NOMO-1 treated with DMSO at 0.1 percent for 48 hours (cell line): ENCODE data around the gene CROCC.
"Not testable (repeated sequence)": the region's sequence is repeated elsewhere in the genome, so short reads cannot be mapped to it uniquely, and the experiment has no call there.

Experiments used
- DNase-seq: peaks from one replicate; lab custom pipeline; 2025; ENCODE audit not compliant: unreplicated experiment; lab: John Stamatoyannopoulos, UW

CROCC gene

DNA sequence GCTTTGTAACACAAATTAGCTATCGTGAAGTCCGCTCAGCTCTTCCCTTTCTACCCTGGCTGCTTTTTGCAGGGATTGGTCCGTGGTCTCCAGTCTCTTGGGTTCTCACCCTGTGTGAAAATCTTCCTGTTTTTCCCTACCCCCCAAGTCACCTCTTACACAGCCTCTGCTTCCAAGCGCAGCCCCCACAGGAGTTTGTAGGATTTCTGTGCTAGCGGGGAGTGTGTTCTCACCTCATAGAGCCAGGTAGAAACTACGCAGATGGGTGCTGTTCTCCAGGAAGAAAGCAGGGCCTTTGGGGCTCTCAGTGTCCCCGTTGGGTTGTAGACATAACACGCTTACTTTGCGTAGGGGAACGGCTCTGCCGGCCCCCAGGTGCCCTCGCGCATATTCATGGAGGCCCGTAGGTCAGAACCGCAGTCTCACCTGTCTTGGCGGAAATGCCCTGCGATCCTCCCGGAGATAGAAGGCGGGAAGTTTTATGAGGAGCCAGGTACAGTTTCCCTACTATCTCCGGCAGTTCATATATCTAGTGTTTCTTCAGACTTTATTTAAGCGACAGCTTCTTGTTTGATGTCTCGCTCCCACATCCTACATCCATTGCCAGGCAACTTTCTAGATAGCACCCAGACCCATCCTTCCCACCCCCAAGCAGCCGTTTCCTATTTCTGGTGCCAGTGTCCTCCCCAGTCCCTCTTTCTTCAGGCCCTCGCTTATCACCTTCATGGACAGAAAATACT lies 25.2 kb upstream of the CROCC start:
- peak; percentile 50 for DNase-seq

DNA sequence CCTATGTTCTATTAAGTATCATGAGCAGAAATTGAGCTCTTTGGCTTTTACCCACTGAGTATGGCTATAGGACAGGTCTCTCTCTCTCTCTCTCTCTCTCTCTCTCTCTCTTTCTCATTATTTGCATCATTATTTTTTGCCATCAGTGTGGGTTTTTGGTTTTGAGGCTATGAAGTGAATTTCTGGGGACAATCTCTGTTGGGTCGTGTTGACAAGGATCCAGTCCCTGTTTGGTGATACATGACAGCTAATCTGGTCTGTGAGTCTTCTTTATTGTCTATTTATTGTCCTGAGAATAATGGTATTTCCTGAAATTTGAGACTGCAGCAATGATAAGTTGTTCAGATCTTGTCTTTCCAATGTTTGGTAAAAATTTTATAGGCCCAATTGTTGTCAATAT lies 24.1 kb upstream of the CROCC start:
- not testable (repeated sequence) for DNase-seq

DNA sequence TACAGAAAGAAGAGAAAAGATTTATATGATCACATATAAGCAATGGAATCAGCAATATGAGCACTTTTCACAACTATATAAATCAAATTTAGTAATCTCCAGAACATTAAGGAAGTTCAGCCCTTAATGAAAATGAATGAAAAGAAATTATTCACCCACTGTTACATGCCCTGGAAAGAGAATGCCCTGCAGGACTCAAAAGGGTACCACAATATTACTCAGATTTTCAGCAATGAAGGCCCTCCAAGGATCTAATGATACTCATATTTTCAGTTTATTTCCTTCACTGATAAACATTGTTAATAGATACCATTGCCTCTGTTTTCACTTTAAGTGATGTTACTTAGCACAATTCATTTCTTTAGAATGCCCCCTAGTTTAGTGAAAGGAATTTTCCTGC lies 23.4 kb upstream of the CROCC start:
- not testable (repeated sequence) for DNase-seq

DNA sequence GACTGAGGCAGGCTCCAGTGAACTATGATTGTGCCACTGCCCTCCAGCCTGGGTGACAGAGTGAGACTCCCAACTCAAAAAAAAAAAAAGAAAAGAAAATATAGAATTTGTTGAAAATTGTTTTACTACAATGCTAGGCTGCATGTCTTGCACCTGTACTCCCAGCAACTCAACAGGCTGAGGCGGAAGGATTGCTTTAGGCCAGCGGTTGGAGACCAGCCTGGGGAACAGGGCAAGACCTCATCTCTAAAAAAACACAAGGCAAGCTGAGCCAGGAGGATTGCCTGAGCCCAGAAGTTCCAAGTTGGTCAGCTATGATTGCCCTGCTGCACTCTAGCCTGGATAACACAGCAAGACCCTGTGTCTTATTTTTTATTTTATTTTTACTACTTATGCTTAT lies 22.7 kb upstream of the CROCC start:
- DNase-seq: not testable (repeated sequence)

DNA sequence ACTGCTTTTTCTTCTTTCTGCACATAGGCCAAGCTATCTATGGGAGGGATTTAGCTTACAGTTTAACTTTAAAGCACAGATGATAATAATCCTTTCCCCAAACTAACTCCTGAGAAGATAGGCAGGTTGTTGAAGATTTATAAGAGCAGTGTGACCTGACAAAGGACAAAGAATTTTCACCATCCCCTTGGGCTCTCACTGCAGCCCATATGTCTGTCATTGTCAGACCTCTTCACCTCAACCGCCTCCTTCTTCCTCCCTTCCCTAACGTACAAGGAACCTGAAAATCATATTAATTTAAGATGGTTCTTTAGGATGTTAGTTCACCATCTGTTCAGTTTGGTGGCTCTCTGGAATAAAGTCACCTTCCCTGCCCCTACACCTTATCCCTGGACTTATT lies 21.0 kb upstream of the CROCC start:
- DNase-seq: peak; percentile 32

DNA sequence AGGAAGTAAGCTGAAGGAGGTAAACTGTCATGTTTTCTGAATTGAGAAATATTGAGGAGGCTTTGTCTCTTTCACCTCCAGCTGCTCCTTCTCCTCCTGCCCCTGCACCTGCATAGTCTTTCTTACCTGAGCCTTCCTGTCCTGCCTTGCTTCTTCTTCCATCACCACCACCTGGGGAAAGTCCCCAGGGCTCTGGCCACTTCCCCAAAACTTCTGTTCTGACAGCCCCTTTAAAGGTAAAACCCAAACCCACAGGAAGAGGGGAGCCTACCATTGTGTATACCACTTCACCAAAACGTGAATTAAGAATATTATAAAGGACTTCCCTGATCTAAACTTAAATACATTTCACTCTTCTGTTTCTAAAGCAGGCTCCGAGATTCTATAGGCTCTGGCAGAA lies 20.4 kb upstream of the CROCC start:
- not testable (repeated sequence) for DNase-seq

DNA sequence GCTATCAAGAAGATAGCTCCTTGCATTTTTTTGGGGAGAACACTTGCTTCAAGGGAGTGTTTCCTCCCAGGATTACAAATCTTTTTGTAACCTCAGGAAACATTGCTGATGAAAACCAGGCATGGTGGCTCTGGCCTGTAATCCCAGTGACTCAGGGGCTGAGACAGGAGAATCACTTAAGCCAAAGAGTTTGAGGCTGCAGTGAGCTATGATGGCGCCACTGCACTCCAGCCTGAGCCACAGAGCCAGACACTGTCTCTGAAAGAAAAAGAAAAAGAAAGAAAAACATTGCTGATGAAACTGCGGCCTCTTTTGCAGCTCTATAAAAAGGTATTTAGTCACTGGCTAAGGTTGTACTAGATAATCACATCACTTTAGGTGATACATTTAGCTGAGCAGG lies 18.7 kb upstream of the CROCC start:
- DNase-seq: no peak

DNA sequence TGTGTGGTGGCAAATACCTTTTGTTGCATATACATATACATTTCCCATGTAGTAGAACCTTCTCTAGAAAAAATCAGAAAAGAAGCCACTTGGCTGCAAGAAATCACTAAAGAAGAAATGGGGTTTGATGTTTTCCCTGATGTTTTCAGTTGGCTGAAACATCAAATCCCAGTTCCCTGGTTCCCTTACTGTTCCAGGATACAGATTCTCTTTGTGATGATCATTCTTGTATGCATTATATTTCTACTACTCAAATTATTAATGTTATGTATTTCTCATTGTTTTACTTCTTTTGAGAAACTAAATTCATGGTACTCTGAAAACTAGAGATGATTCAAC lies 18.3 kb upstream of the CROCC start:
- DNase-seq: no peak

DNA sequence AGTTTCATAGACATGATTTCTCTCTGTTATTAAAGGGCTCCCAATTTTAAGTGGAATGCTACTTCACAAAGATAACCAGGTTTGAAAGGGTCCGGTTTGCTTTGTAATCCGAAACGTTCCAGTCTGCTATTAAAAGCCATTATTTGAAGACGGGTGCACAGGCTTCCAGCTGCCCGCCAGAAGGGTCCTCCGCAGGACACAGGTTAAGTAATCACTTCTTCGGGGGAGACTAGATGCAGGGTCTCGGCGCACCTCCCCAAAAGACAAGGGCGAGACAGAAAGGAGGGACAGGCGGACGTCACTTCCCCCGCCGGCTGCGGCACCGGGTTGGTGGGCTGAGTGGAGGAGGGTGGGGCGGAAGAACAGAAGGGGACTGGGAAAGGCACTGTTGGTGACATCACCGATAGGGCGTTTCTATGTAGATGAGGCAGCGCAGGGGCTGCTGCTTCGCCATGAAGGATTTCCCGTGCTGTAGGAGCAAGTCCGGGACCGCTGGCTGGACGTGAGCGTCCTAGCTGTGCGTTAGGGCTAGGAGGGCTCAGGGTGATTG lies 17.1 kb upstream of the CROCC start:
- DNase-seq: peak; percentile 98

DNA sequence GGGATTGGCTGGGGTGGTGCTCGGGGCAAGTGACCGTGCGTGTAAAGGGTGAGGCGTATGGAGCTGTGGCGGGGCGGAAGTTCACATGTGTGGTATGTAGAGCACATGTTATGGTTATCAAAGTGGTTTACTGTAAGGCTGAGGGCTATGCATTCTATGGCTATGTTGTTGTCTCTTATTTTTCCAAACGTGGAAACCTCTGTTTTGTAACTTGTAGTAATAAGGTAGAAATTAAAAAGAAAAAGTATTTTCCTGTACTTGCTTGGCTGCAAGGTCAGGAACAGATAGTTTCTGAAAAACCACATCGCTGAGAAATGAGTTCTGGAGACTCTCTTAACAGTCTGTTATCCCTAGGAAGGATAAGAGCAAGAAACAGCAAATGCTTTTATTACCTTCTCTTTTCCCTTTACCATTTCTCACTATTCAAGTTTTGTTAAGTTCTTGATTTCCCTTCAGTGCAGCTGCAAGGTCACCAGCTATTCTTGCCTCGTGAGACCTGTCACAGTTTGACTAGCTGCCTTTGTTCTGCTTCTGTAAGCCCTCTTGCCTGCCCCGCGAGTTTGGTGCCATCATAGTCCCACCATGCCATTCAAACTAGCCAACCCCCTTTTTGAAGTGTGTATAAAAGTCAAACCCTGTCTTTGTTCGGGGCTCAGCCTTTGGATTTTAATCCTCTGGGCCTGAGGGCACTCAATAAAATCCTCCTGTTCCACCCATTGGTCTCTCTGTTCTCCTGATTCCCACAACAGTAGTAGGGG lies 16.4 kb upstream of the CROCC start:
- DNase-seq: peak; percentile 91

DNA sequence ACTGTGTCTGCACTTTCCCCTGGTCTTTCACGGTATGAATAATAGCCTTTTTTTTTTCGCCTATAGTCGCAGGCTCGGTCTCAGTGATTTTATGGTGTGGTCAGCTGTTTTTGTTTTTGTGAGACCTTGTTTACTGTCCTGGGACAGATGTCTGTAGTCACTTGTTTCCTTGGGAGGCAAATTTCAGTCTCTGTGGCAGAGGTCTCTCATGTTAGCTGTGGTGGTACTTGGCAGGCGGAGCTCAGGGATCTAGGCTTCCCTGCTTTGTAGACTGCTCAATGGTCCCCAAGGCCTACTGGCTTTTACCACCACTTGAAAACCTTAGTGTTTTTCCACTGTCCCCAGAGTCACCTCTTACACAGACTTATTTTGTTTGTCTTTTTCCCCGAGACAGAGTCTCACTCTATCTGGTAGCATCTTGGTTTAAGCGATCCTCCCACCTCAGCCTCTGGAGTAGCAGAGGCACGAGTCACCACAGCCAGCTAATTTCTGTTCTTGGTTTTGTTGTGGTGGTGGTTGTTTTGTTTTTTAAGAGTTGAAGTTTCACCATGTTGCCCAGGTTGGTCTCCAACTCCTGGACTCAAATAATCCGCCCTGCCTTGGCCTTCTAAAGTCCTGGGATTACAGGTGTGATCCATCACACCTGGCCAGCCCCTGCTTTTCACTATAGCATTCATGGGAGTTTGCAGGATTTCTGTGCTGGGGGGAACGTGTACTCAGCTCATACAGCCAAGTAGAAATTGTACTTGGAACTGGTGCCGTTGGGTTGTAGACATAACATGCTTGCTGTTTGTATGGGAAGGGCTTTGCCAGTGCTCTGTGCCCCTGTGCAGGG lies 15.6 kb upstream of the CROCC start:
- no peak for DNase-seq

DNA sequence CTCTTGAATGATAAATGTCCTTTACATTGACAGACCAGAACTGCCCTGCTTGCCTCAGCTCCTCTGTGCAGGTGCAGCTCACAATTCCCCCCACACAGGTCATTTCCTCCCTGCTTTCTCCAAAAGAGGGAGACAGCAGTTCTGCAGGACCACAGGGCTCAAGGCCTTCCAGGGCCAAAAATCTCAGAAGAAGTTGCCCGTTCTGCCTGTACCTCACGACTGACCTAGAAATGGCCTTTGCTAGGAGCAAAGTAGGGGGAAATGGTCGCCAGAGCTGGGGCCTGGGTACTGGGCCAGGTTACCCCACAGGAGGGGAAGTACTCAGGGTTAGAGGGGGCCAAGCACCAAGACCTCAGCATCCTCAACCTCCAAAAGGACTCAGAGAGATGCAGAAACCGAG lies 14.9 kb upstream of the CROCC start:
- no peak for DNase-seq

DNA sequence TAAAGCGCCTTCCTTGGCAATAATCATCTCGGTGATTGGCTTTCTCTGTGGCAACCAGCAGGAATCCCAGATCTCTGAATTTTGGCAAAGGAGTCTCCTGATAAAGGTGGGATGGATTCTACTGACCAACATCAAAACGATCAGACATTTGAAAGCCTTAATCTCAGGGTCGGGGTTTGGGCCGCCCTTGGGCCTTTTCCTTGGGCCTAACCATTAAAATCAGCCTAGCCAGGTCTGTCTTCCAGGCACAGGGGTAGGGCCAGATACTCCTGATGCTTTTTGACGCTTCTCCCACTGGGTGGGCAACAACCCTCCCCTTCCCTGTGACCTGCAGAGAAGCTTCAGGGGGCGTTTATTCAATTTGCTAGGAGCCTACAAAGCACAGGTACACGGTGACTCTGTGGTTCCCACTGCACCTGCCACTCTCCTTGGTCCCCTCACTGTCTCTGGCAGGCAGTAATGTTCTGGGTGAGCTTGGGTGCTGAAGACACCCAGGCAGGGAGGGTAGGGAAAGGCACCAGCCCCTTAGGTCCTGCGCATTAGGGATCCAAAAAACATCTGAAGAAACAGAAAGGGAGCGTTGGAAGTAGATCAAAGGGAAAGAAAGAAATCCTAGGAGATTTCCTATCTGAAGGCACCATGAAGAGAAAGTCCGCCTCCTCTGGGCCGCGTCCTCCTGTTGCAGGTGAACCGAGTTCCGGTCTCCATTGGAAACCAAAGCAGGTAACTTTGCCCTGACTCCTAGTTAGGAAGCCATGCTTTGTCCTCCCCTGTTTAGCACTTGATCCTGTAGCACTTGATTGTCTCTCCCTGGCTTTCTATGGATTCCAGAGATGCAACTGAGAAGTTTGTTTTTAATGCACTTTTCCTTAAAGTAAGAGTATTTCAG lies 13.6 kb upstream of the CROCC start:
- no peak for DNase-seq

DNA sequence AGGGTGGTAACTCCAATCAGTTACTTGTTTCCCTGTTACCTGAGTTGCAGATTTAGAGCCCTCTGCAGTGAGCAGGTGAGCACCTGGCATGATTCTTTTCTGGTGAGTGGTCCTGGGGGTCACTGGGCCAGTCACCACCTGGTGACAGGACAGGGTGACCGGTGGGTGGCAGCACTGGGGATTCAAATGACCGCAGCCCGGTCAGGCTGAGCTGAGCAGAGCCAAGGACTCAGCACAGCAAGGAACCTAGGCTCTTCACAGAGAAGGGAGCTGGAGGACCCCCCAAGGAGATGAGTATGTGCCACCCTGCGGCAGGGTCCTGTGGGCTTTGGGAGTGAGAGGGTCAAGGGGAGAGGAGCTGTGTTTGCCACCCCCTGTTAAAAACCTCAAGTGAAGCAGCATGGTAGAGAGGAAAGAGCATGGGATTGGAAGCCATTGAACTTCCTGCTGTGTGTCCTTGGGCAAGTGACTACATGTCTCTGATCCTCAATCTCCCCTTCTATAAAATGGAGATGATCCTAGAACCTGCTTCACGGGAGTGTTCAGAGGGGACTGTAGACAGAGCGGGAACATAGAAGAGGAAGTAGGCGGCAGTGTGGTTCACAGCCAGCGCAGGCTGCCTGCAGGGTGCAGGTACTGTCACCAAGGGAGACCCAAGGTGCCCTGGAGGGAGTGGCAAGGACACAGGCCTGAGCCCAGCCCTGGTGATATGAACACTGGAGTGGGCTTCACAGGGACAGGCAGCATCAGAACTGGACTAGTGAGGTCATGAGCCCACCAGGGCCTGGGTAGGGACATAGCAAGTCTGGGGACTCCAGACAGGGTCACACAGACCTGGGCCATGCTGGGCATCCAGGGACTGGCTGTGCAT lies 9.6 kb upstream of the CROCC start:
- not testable (repeated sequence) for DNase-seq

DNA sequence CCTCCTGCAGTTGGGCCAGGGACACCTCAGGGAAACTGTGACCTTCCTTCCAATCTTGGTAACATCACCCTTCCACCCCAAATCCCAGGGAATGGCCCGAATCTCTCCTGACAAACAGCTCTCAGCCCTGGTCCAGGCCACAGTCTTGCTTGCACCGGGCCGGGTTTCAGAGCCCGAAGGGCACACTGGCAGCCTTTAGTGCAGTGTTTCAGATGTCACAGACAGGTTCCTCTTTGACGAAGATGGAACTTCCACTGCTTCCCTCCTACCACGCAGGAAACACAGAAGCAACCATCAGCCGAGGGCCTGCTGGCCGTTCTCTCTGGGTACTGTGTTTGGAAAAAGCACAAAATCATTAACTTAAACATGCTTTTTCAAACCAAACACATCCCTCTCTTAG lies 9.0 kb upstream of the CROCC start:
- peak; percentile 16 for DNase-seq

DNA sequence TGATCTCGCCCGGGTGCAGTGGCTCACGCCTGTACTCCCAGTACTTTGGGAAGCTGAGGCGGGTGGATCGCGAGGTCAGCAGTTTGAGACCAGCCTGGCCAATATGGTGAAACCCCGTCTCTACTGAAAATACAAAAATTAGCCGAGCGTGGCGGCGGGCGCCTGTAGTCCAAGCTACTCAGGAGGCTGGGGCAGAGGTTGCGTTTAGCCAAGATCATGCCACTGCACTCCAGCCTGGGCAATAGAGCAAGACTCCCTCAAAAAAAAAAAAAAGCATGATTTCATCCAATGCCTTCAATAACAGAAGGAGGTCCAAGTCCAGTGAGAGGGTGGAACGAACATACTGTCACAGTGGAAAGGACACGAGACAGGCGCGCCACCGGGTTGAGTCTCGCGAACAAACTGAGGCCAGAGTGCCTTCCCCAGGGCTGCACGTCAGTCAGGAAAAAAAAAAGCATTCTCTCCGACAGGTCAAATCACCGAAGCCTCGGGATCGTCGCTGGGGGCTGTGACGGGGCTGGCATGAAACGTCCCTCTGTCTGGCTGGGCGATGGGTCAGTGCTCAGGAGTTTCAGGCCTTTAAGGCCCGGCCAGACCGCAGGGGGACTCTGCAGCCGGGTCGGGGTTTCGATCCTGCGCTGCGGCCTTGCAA lies 8.4 kb upstream of the CROCC start:
- no peak for DNase-seq

DNA sequence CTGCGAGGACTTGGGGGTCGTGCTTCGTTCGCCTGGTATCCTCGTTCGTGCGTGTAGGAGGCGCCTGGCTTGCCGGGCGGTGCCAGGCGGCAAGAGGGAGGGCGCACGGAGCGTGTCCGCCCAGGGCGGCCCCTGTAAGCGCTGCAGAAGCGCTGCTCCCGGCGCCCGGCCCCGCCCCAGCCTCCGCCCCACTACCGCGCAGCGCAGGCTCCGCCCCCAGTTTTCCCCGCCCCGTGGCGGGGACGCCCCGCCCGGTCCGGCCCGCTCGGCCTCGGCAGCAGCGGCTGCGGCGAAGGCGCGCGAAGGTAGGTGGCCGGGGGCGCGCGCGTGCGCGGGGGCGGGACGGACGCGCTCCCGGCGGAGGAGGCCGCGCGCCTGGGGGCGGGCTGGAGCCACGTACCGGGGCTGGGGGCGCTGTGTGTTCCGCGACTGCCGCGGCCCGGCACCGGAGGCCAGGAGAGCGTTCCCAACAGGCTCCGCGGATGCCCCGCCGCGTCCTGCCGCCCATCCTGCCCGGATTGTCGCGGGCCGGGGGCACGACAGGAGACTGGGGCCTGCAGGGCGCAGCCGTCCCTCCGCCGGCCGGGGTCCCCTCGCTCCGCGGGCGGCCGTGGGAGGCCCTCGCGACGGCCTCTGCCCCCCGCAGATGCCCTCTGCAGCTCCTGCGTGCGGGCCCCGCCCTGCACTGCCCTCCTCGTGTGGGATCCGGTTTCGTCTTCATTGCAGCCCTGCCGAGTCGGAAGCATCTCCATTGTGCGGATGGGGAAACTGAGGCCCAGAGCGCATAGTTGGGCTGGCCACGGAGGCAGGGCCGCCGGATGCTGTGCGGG lies 7.7 kb upstream of the CROCC start:
- DNase-seq: peak; percentile 91

DNA sequence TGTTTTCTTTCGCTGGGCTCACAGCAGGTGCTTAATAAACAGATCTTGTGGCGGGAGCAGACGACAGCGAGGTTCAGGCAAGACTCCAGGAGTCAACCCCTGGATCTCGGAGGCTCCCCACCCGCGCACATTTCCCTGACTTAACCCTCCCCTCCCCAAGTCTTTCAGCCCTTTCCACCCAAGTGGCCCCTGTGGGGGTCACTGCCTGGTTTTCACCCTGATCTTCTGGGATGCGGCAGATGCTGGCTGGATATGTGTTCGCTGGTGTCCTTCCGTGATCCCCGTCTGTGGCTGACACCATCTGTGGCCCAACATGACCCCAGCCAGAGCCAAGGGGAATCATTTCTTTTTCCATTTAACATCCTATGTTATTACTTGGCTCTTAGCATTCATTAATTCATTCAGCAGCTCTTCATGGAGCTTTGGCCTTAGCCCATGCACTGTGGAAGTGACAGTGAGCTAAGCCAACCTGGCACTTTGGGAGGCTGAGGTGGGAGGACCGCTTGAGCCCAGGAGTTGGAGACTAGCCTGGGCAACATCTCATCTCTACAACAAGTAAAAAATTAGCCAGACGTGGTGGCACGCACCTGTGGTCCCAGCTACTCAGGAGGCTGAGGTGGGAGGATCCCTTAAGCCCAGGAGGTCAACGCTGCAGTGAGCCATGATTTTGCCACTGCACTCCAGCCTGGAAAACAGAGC lies 6.7 kb upstream of the CROCC start:
- DNase-seq: not testable (repeated sequence)
